ENCODE measurements around the gene SLC10A1. TPM values are rescaled to one million over a fixed set of nuclear protein-coding genes. Genes with fewer than 3 reads are reported as not detected.

Gene SLC10A1
- total and polyA plus RNA-seq, 2 experiments from 2014 or later, result 0.10 TPM; not detected in 1

GRCh38 chr14:69755784-69756183 is 41.3 kb downstream of the SLC10A1 start (continued):
- no peak for TF ChIP-seq ZNF462 (CRISPR knock-in tag; IDR thresholded peaks at IDR 0.05)
- TF ChIP-seq JUNB (IDR thresholded peaks at IDR 0.05; ENCODE audit: unreplicated experiment), result no peak
- TF ChIP-seq STAT1 (IDR thresholded peaks at IDR 0.05; ENCODE audit: unreplicated experiment), result no peak
- no peak for TF ChIP-seq ZNF331 (CRISPR knock-in tag; IDR thresholded peaks at IDR 0.05; ENCODE audit: low read depth)
- no peak for TF ChIP-seq ZNF114 (CRISPR knock-in tag; IDR thresholded peaks at IDR 0.05)

- Histone ChIP-seq H3F3A (replicated peaks; ENCODE audit: low read depth) (no peaks in the 10 kb centered on the region), H3K9me2 (ENCODE audit: insufficient read depth) (no peaks in the 10 kb centered on the region), H2AFZ (no peak overlapping the region), H3K4me3 (no peak overlapping the region), H3K36me3 (ENCODE audit: insufficient read depth) (no peaks in the 10 kb centered on the region), H3K4me1 (ENCODE audit: insufficient read depth) (no peaks in the 10 kb centered on the region), H4K20me1 (replicated peaks; ENCODE audit: insufficient read depth) (no peaks in the 10 kb centered on the region), H3K27me3 (ENCODE audit: insufficient read depth) (no peaks in the 10 kb centered on the region), H3K27ac (ENCODE audit: low read depth) (no peak overlapping the region), H3K4me2 (no peak overlapping the region), H3K79me2 (replicated peaks; ENCODE audit: insufficient read depth) (no peaks in the 10 kb centered on the region)
- no peak overlapping the region for H3K4me3 Mint-ChIP-seq
- H3K36me3 Mint-ChIP-seq (ENCODE audit: low read depth), result no peaks in the 10 kb centered on the region
- H3K27ac Mint-ChIP-seq, result no peak overlapping the region
- peaks cover 5% of the 10 kb centered on the region; the same call in 1 of the 3 replicates for H3K4me1 Mint-ChIP-seq
- DNase-seq (ENCODE audit: low spot score) (no peak), ATAC-seq (no peak)
- peaks cover 2% of the 10 kb centered on the region for H3K27me3 Mint-ChIP-seq (ENCODE audit: insufficient read depth, low read depth, poor library complexity)
- H3K9me3 Mint-ChIP-seq, result no peaks in the 10 kb centered on the region
- no peak for TF ChIP-seq ETS1 (IDR thresholded peaks at IDR 0.05)
- TF ChIP-seq ZNF114 (CRISPR knock-in tag; IDR thresholded peaks at IDR 0.05), result no peak
- no peak for TF ChIP-seq EZH2phosphoT487 (IDR thresholded peaks at IDR 0.05; ENCODE audit: unreplicated experiment)
- no peak for TF ChIP-seq CTCF (conservative IDR thresholded peaks at IDR 0.05; ENCODE audit: low read depth in 2 of 2)
- TF ChIP-seq EZH2 (IDR thresholded peaks at IDR 0.05; ENCODE audit: low read depth, unreplicated experiment), result no peak
- no peak for TF ChIP-seq REST (IDR thresholded peaks at IDR 0.05; ENCODE audit: unreplicated experiment)
- TF ChIP-seq POLR2AphosphoS5 (IDR thresholded peaks at IDR 0.05; ENCODE audit: low read depth), result no peak
- no peak for TF ChIP-seq JUNB (IDR thresholded peaks at IDR 0.05; ENCODE audit: unreplicated experiment)
- no peak for TF ChIP-seq CREB1 (CRISPR knock-in tag; IDR thresholded peaks at IDR 0.05; ENCODE audit: low read depth)
- no peak for TF ChIP-seq ZNF331 (CRISPR knock-in tag; IDR thresholded peaks at IDR 0.05; ENCODE audit: low read depth)
These were observed 41.7 kb downstream of the SLC10A1 start for GRCh38 chr14:69755296-69755695.

Data from GM23338 (cell line).